GM12891 (cell line): ENCODE data around the gene KYAT1.
"Not testable (repeated sequence)": the region's sequence is repeated elsewhere in the genome, so short reads cannot be mapped to it uniquely, and the experiment has no call there.

Experiments
- DNase-seq: peaks from one replicate; pipeline ENCODE4 v3.0.0; 2011; ENCODE audit warnings: low spot score; ENCODE audit not compliant: insufficient read length
- FAIRE-seq: peaks from 2 replicates; lab custom pipeline; 2011; peaks lifted over from hg19 to GRCh38; lab: Jason Lieb, UNC
- PAX5 ChIP-seq: IDR thresholded peaks from 2 replicates; pipeline ENCODE4 v1.6.1; 2011; ENCODE audit warnings: low read length, moderate library complexity, mild to moderate bottlenecking; ENCODE audit not compliant: insufficient read depth, severe bottlenecking
- POLR2A ChIP-seq: IDR thresholded peaks from 2 replicates; pipeline ENCODE4 v1.6.1; 2011; ENCODE audit warnings: low read depth, low read length, control low read depth
- POLR2AphosphoS5 ChIP-seq: IDR thresholded peaks from 2 replicates; pipeline ENCODE4 v1.6.1; 2011; ENCODE audit warnings: low read depth, low read length, control low read depth
- POU2F2 ChIP-seq: IDR thresholded peaks from 2 replicates; pipeline ENCODE4 v1.6.1; 2011; ENCODE audit warnings: low read depth, mild to moderate bottlenecking, control low read depth, low read length, moderate library complexity
- SPI1 ChIP-seq: IDR thresholded peaks from 2 replicates; pipeline ENCODE4 v1.6.1; 2011; ENCODE audit warnings: low read depth, low read length, control low read depth
- TAF1 ChIP-seq: IDR thresholded peaks from 2 replicates; pipeline ENCODE4 v1.6.1; 2011; ENCODE audit warnings: low read depth, low read length, control low read depth

KYAT1 gene

GRCh38 chr9:128851024-128851423 is 30.7 kb downstream of the KYAT1 start:
- not testable (repeated sequence) for DNase-seq, FAIRE-seq

- DNase-seq (no peak), FAIRE-seq (no peak)
- no peak for TF ChIP-seq POLR2AphosphoS5
- TF ChIP-seq POLR2A: no peak
- no peak for TF ChIP-seq POU2F2
- TF ChIP-seq SPI1: no peak
- TF ChIP-seq PAX5: no peak
- TF ChIP-seq TAF1: no peak
Observed at GRCh38 chr9:128847803-128848202, 33.9 kb downstream of the KYAT1 start.

- no peak for TF ChIP-seq POU2F2
- DNase-seq (no peak), FAIRE-seq (no peak)
Observed at GRCh38 chr9:128846680-128847030, 35.1 kb downstream of the KYAT1 start.

DNA sequence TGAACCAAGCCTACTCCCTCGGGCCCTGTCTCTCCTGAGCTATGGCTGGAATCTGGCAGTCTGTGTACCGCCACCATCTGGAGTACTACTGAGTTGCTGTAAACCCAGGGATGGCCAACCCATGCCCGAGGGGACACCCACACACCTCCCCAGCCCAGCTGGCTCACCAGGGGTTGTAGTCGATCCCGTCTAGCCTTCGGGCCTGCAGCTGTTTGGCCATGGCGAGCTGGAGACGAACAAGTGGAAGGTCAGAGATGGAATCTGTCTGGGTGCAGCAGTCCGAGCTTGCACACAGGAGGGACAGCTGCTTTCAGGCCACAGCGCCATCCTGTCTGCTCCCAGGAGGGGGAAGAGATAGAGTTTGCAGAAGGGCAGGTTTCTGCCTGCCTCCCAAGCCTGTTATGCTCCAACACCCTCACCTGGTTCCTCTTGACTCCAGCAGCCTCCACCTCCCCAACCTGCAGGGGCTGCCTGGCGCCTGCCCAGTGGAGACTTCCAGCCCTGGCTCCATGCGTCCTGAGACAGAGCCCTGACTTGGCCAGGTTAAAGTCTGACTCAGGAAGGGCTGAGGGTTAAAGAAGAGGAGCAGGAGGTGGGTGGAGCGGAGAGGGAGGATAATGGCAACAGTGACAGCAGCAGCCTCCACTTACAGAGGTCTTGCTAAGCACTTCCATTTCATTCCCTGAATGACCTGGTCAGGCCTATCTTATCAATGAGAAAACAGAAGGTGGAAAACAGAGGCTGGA is 36.4 kb downstream of the KYAT1 start:
- no peak for DNase-seq
- TF ChIP-seq PAX5 (no peak), TAF1 (no peak), SPI1 (no peak), POLR2A (no peak), POLR2AphosphoS5 (no peak), POU2F2 (no peak)
- no peak for FAIRE-seq

DNA sequence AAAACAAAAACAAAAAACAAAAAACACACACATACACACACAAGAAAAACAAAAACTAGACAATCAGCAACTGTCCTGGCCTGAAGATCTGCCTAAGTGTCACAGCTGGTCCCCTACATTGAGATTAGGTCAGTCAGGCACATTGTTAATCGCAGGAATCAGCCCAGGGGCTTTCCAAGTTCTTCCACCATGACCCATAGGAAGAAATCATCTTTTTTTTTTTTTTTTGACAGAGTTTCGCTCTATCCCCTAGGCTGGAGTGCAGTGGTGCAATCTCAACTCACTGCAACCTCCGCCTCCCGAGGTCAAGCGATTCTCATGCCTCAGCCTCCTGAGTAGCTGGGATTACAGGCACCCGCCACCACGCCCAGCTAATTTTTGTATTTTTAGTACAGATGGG is 38.6 kb downstream of the KYAT1 start:
- DNase-seq, FAIRE-seq: not testable (repeated sequence)

DNA sequence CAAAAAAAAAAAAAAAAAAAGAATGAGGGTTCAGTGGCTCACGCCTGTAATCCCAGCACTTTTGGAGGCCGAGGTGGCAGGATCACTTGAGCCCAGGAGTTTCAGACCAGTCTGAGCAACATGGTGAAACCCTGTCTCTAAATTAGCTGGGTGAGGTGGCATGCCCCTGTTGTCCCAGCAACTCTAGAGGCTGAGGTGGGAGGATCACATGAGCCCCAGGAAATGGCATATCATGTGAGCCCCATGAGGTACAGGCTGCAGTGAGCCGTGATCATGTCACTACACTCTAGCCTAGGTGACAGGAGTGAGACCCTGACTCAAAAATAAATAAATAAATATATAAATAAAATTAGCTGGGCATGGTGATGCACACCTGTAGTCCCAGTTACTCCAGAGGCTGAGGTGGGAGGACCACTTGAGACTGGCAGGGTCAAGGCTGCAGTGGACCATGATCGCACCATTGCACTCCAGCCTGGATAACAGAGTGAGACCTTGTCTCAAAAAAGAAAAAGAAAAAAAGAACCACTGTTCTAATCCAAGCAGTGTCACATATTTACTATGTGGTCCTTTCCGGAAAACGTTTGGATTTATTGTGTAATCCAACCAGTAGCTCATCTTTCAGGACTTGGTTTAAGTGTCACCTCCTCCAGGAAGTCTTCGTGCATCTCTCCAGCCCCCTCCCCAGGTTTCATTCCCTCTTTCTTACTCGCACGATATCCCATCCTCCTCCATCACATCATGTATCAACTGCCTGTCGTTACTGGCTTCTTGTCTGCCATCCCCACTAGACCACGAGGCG is 39.9 kb downstream of the KYAT1 start:
- no peak for FAIRE-seq
- no peak for DNase-seq
- TF ChIP-seq POU2F2 (no peak), POLR2AphosphoS5 (no peak), TAF1 (no peak), SPI1 (no peak), POLR2A (no peak), PAX5 (no peak)

- FAIRE-seq (no peak), DNase-seq (no peak)
- TF ChIP-seq PAX5 (no peak), SPI1 (no peak), POU2F2 (no peak), POLR2A (no peak)
Observed at GRCh38 chr9:128840524-128840923, 41.2 kb downstream of the KYAT1 start.

DNA sequence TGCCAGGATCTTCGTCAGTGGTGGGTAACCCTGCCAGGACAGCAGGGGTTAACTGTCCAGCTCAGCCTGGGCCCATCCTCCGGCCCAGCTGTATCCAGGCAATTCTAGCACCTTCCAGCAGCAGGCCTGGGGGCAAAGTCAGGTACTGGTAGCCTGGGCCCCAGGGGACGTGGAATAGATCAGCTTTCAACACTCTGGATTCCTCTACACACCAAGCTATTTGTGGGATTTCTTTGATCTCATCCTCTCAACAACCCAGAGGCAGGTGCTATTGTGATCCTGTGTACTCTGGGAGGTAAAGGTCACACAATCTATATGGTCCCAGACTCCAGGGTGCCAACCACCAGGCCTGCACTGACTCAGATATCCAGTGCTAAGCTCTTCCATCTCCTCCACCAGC is 43.4 kb downstream of the KYAT1 start:
- FAIRE-seq: no peak
- TF ChIP-seq PAX5 (no peak), TAF1 (no peak), POLR2A (no peak), POLR2AphosphoS5 (no peak), POU2F2 (no peak), SPI1 (no peak)

DNA sequence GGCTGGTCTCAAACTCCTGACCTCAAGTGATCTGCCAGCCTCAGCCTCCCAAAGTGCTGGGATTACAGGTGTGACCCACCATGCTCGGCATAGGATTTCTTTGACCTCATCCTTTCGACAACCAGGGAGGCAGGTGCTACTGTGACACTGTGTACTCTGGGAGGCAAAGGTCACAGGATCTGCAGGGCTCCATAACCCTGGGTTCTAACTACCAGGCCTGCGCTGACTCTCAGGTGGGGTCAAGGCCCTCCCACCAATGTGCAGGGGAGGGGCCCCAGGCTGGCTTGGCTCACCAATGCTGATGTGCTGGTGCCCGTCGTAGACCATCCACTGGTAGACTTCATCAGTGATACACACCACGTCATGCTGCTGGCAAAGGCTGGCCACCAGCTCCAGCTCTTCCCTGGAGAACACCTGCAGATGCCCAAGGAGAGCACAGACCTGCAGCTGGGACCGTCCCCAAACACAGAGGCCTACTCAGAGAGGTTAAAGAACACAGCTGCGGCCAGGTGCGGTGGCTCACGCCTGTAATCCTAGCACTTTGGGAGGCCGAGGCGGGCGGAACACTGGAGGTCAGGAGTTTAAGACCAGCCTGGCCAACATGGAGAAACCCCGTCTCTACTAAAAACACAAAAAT is 45.1 kb downstream of the KYAT1 start:
- DNase-seq (no peak), FAIRE-seq (no peak)
- TF ChIP-seq POLR2A: no peak
- TF ChIP-seq SPI1: no peak
- no peak for TF ChIP-seq TAF1

More for the DNA sequence above, 43.4 kb downstream of the KYAT1 start:
- DNase-seq: no peak

DNA sequence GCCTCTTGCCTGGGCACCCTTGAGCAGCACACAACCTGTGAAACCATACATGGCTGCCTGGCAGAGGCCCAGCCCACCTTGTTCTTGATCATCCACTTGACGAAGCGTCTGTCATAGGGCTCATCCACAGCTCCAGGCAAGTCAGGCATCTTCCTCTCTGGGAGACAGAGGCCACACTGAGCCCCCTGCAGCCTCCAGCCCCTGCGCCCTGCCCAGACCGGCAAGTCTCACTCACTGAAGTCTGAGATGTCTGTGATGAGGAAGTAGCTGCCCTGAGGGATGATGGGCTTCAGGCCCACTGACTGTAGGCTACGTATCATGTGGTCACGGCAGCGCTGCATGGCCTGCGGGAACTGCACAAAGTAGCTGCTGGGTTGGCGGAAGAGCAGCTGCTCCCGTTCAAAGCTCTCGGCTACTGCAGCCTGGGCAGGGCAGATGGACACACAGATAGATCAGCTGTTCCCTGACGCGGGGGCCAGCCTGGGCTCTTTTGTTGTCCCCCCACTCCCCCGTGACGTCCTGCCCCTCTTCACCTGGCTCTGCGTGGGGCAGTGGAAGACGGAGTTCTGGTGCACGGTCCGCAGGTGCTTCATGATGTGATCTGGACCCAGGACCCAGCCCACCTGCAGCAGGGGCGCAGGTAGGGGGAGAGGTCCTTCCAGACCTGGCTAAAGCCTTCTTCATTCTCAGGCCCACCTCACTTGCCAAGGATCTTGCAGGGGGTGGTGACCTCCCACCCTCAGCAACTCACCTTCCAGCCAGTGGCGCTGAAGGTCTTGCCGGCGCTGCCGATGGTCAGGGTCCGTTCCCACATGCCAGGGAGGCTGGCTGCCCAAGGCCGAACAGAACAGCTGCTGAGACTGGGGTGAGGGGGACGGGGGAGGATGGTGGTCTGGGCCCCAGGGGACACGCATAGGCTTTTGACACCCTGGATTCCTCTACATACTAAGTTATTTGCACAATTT is 46.2 kb downstream of the KYAT1 start:
- DNase-seq (no peak), FAIRE-seq (no peak)
- TF ChIP-seq POLR2A (no peak), PAX5 (no peak)
